Neural progenitor cell (in vitro differentiated cells): ENCODE measurements around the gene RGS5. TPM values are rescaled to one million over a fixed set of nuclear protein-coding genes. Genes with fewer than 3 reads are reported as not detected.

Experiments used
- DNase-seq: peaks from one replicate; pipeline ENCODE4 v3.0.0-alpha.2; 2016; ENCODE audit warnings: low spot score
- H2AFZ ChIP-seq: fragments of 200-600 bp; sonication (generic); replicated peaks from 2 replicates; pipeline ENCODE4 v1.6.1; 2016; ENCODE audit warnings: antibody characterized with exemption
- H3F3A ChIP-seq: fragments of 200-600 bp; sonication (generic); 2 replicates; pipeline ENCODE4 v1.6.1; 2016; ENCODE audit warnings: antibody characterized with exemption, low read depth
- H3K27ac ChIP-seq: fragments of 200-600 bp; sonication (generic); 2 replicates; pipeline ENCODE4 v1.5.1; 2016; ENCODE audit warnings: mild to moderate bottlenecking
- H3K27me3 ChIP-seq: fragments of 200-600 bp; sonication (generic); 2 replicates; pipeline ENCODE4 v1.6.1; 2016; ENCODE audit warnings: mild to moderate bottlenecking, moderate library complexity
- H3K36me3 ChIP-seq: fragments of 200-600 bp; sonication (generic); 2 replicates; pipeline ENCODE4 v1.5.1; 2016
- H3K4me1 ChIP-seq: fragments of 200-600 bp; sonication (generic); 2 replicates; pipeline ENCODE4 v1.6.1; 2016; ENCODE audit warnings: mixed run types
- H3K4me2 ChIP-seq: fragments of 200-600 bp; sonication (generic); 2 replicates; pipeline ENCODE4 v1.6.1; 2016
- H3K4me3 ChIP-seq: fragments of 200-600 bp; sonication (generic); 2 replicates; pipeline ENCODE4 v1.5.1; 2016
- H3K79me2 ChIP-seq: fragments of 200-600 bp; sonication (generic); 2 replicates; pipeline ENCODE4 v1.6.1; 2016; ENCODE audit warnings: low read depth
- H3K9ac ChIP-seq: fragments of 200-600 bp; sonication (generic); 2 replicates; pipeline ENCODE4 v1.6.1; 2016
- H3K9me3 ChIP-seq: fragments of 200-600 bp; sonication (generic); 2 replicates; pipeline ENCODE4 v1.5.1; 2016; ENCODE audit warnings: low read depth
- H4K20me1 ChIP-seq: fragments of 200-600 bp; sonication (generic); 2 replicates; pipeline ENCODE4 v1.6.1; 2016; ENCODE audit warnings: low read depth
- H3K27ac Mint-ChIP-seq: 3 replicates; pipeline ENCODE4 v1.8.0; 2021; ENCODE audit warnings: mixed read lengths
- H3K27me3 Mint-ChIP-seq: 2 replicates; pipeline ENCODE4 v1.8.0; 2022; ENCODE audit warnings: low read depth, mild to moderate bottlenecking, inconsistent platforms, moderate library complexity, mixed read lengths; ENCODE audit not compliant: insufficient read depth
- H3K36me3 Mint-ChIP-seq: 3 replicates; pipeline ENCODE4 v1.8.0; 2021; ENCODE audit warnings: mixed read lengths
- H3K4me1 Mint-ChIP-seq: 3 replicates; pipeline ENCODE4 v1.8.0; 2021; ENCODE audit warnings: mixed read lengths
- H3K4me3 Mint-ChIP-seq: 3 replicates; pipeline ENCODE4 v1.8.0; 2021; ENCODE audit warnings: mild to moderate bottlenecking, moderate library complexity, mixed read lengths
- H3K9me3 Mint-ChIP-seq: 3 replicates; pipeline ENCODE4 v1.8.0; 2020; ENCODE audit warnings: mixed read lengths
- EZH2 ChIP-seq: fragments of 200-600 bp; sonication (generic); IDR thresholded peaks from 2 replicates; pipeline ENCODE4 v1.6.1; 2017; ENCODE audit warnings: antibody characterized with exemption, mild to moderate bottlenecking, moderate library complexity
- EZH2phosphoT487 ChIP-seq: fragments of 200-600 bp; sonication (generic); IDR thresholded peaks from 2 replicates; pipeline ENCODE4 v1.6.1; 2017; ENCODE audit warnings: antibody characterized with exemption
- total RNA-seq: library from RNA; depleted of rRNA; stranded (reverse); fragments of >200 nt; gene quantifications from 2 replicates; pipeline ENCODE4 v1.2.3, GENCODE V29; 2015; ENCODE audit warnings: low replicate concordance
- TF ChIP-seq, protein P1 (sequence below): fragments of 200-600 bp; sonication (generic); IDR thresholded peaks from 2 replicates; pipeline ENCODE4 v1.5.1; 2017; ENCODE audit warnings: antibody characterized with exemption, mild to moderate bottlenecking

Gene RGS5
- total RNA-seq, 1 donor from 2014 or later, result 8.0 TPM

DNA sequence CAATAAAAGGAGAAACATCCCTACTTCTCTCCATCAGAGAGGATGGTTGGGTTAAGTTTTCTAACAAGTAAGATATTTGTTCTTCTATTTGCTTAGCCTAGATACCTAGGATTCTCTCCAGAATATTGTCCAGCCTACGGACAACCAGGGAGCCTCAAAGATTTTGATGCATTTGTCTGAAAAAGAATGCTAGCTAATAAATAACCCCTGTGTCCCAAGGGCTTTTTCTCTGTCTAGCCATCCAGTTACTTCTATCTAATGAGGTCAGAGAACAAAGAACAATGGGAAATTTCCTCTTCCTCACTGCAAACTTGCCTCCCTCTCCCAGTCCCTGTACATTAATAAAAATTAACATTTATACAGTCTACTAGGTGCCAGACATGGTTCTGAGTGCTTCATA is 810 bp downstream of the RGS5 start:
- Histone ChIP-seq H2AFZ (no peak overlapping the region), H3F3A (peaks cover 18% of the 10 kb centered on the region), H3K79me2 (no peaks in the 10 kb centered on the region), H3K9ac (no peak overlapping the region), H3K36me3 (no peaks in the 10 kb centered on the region), H3K4me2 (peak overlapping the region; percentile 64), H3K4me1 (peaks cover 19% of the 10 kb centered on the region), H3K9me3 (no peaks in the 10 kb centered on the region), H3K27ac (no peak overlapping the region), H3K4me3 (no peak overlapping the region), H4K20me1 (no peaks in the 10 kb centered on the region), H3K27me3 (no peaks in the 10 kb centered on the region)
- Mint-ChIP-seq H3K4me3 (no peak overlapping the region), H3K27ac (no peak overlapping the region), H3K9me3 (no peaks in the 10 kb centered on the region), H3K36me3 (no peaks in the 10 kb centered on the region), H3K4me1 (peaks cover 19% of the 10 kb centered on the region), H3K27me3 (no peaks in the 10 kb centered on the region)
- no peak for DNase-seq
- no peak for TF ChIP-seq EZH2

DNA sequence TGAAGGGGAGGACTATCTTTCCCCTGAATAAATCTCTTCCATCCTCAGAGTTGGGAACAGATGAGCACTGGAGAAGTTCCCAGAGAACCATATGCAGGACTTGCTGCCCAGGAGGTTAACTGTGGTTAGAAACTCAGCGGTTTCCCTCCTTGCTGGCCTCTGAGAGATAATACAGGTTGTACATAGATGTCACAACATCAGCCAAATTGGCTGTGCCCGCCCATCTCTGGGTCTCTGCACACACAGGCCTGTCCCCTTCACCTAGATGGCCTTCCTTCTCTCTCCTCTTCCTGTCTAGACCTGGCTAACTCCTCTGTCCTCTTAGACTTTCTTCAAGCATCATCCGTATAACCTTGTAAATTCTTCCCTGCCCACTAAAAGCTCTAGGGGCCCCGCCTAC is 5.7 kb downstream of the RGS5 start:
- no peak overlapping the region for H3K9ac ChIP-seq
- TF ChIP-seq EZH2 (no peak), EZH2phosphoT487 (no peak)
- TF ChIP-seq, protein P1, sequence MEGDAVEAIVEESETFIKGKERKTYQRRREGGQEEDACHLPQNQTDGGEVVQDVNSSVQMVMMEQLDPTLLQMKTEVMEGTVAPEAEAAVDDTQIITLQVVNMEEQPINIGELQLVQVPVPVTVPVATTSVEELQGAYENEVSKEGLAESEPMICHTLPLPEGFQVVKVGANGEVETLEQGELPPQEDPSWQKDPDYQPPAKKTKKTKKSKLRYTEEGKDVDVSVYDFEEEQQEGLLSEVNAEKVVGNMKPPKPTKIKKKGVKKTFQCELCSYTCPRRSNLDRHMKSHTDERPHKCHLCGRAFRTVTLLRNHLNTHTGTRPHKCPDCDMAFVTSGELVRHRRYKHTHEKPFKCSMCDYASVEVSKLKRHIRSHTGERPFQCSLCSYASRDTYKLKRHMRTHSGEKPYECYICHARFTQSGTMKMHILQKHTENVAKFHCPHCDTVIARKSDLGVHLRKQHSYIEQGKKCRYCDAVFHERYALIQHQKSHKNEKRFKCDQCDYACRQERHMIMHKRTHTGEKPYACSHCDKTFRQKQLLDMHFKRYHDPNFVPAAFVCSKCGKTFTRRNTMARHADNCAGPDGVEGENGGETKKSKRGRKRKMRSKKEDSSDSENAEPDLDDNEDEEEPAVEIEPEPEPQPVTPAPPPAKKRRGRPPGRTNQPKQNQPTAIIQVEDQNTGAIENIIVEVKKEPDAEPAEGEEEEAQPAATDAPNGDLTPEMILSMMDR, result no peak
- H2AFZ ChIP-seq, result no peak overlapping the region
- H4K20me1 ChIP-seq, result no peaks in the 10 kb centered on the region
- no peak overlapping the region for H3K27ac ChIP-seq
- H3K4me2 ChIP-seq, result no peak overlapping the region
- H3K36me3 ChIP-seq, result no peaks in the 10 kb centered on the region
- H3K9me3 Mint-ChIP-seq, result no peaks in the 10 kb centered on the region
- DNase-seq, result no peak
- no peak overlapping the region for H3K4me3 Mint-ChIP-seq
- no peaks in the 10 kb centered on the region for H3K27me3 ChIP-seq
- H3K9me3 ChIP-seq, result no peaks in the 10 kb centered on the region
- H3K27me3 Mint-ChIP-seq, result no peaks in the 10 kb centered on the region
- peaks cover under 1% of the 10 kb centered on the region for H3K4me1 ChIP-seq
- H3K4me1 Mint-ChIP-seq, result peaks cover 4% of the 10 kb centered on the region
- peaks cover 5% of the 10 kb centered on the region for H3F3A ChIP-seq
- H3K27ac Mint-ChIP-seq, result no peak overlapping the region
- no peaks in the 10 kb centered on the region for H3K36me3 Mint-ChIP-seq
- no peaks in the 10 kb centered on the region for H3K79me2 ChIP-seq
- H3K4me3 ChIP-seq, result no peak overlapping the region

DNA sequence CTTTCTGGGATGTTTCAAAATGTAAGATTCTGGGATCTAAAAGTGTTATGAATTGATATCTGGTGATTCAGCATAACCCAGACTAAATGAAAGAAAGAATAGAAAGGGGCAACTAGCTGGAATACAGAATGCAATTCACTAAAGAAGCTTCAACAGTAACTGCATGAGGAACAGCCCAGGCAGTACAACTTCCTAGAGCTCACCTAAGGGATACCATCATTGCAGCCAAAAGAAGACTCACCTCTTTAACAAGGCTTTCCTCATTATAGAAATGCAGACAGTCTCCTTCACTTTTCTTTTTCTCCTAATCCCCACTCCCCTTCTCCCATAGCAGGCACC is 6.3 kb downstream of the RGS5 start:
- no peak overlapping the region for H2AFZ ChIP-seq
- Mint-ChIP-seq H3K27ac (no peak overlapping the region), H3K9me3 (no peaks in the 10 kb centered on the region), H3K36me3 (no peaks in the 10 kb centered on the region), H3K4me3 (no peak overlapping the region), H3K4me1 (peaks cover 4% of the 10 kb centered on the region), H3K27me3 (no peaks in the 10 kb centered on the region)
- TF ChIP-seq, protein P1, result no peak
- TF ChIP-seq EZH2phosphoT487, result no peak
- TF ChIP-seq EZH2, result no peak
- no peak for DNase-seq
- H4K20me1 ChIP-seq, result no peaks in the 10 kb centered on the region
- H3K4me3 ChIP-seq, result no peak overlapping the region
- no peaks in the 10 kb centered on the region for H3K9me3 ChIP-seq
- H3K27me3 ChIP-seq, result no peaks in the 10 kb centered on the region
- no peaks in the 10 kb centered on the region for H3K36me3 ChIP-seq
- H3K79me2 ChIP-seq, result no peaks in the 10 kb centered on the region
- H3K27ac ChIP-seq, result no peak overlapping the region
- H3K4me2 ChIP-seq, result no peak overlapping the region
- H3K9ac ChIP-seq, result no peak overlapping the region
- no peaks in the 10 kb centered on the region for H3K4me1 ChIP-seq
- H3F3A ChIP-seq, result no peaks in the 10 kb centered on the region

DNA sequence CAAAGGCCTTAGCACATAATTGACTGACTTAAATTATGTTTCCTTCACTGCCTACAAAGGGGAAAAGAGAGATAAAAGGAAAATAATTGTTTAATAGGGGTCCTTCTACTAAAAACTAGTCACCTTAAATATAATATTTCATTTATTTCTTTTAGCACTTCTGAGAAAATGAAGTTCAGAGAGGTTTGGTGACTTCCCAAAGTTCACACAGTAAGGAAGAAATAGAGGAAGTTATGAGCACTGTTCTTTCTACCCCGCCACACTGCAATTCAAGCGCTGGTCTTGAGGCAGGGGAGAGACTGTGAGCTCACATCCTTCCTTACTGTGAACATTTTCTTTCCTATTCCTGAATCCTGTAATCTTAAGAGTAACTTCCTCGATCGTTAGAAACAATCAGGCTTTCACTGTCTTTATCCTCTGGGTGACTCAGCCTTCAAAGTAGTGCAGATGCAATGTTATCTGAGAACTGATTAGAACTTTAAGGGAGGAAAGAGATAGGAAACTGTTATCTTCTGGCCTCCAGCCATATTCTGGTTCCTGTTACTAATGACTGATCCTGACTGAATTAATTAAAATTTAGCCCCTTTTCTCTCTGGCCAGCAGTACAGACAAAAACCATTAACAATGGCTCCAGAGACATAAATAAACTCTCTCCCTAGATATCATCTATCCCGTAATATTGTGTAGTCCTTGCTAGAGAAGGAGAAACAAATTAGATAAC is 6.8 kb downstream of the RGS5 start:
- peaks cover 4% of the 10 kb centered on the region for H3K4me1 Mint-ChIP-seq
- no peaks in the 10 kb centered on the region for H3F3A ChIP-seq
- no peaks in the 10 kb centered on the region for H3K79me2 ChIP-seq
- no peak overlapping the region for H3K4me3 Mint-ChIP-seq
- H3K4me1 ChIP-seq, result no peaks in the 10 kb centered on the region
- H3K27ac Mint-ChIP-seq, result no peak overlapping the region
- TF ChIP-seq EZH2 (no peak), EZH2phosphoT487 (no peak)
- TF ChIP-seq, protein P1, result no peak
- no peaks in the 10 kb centered on the region for H3K27me3 ChIP-seq
- H3K27ac ChIP-seq, result no peak overlapping the region
- H4K20me1 ChIP-seq, result no peaks in the 10 kb centered on the region
- no peak overlapping the region for H3K4me3 ChIP-seq
- H2AFZ ChIP-seq, result no peak overlapping the region
- no peaks in the 10 kb centered on the region for H3K9me3 ChIP-seq
- no peaks in the 10 kb centered on the region for H3K36me3 ChIP-seq
- no peaks in the 10 kb centered on the region for H3K9me3 Mint-ChIP-seq
- H3K27me3 Mint-ChIP-seq, result no peaks in the 10 kb centered on the region
- DNase-seq, result no peak
- no peak overlapping the region for H3K4me2 ChIP-seq
- no peaks in the 10 kb centered on the region for H3K36me3 Mint-ChIP-seq
- no peak overlapping the region for H3K9ac ChIP-seq
